ENCODE measurements around the gene TRAPPC3L. TPM values are rescaled to one million over a fixed set of nuclear protein-coding genes. Genes with fewer than 3 reads are reported as not detected.

The TRAPPC3L gene
- total RNA-seq, 1 experiment from 2014 or later = not detected

DNA sequence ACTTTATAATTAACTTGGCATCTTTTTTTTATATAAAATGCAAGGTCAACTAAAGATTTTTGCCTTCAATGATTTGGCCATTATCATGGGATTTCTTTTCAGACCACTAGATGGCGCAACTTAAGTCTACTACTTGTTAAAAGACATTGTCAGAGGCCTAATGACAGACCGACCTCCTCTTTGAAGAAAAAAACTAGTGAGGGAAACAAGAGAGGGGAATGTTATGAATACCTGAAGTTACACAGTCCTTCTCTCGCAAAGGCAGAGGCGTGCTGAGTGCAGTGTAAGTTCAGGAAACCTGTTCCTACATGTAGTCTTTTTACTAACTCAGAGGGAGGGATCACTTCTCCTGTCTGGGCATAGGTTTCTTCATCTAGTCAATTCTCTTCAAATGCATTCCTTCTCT lies 9.3 kb downstream of the TRAPPC3L start:
- Histone ChIP-seq H3K36me3 (ENCODE audit: control insufficient read depth, insufficient read depth, low read length) (no peaks in the 10 kb centered on the region), H3K27ac (ENCODE audit: low read length) (no peak overlapping the region), H3K9me3 (ENCODE audit: control insufficient read depth, insufficient read depth, low read depth, low read length) (no peaks in the 10 kb centered on the region), H3K27me3 (ENCODE audit: control insufficient read depth, insufficient read depth, low read length) (peaks cover 47% of the 10 kb centered on the region), H3K4me3 (ENCODE audit: low read depth in 2 of 2, low read length in 2 of 2) (no peak overlapping the region), H3K4me1 (ENCODE audit: control insufficient read depth, insufficient read depth, low read length) (no peaks in the 10 kb centered on the region)
- DNase-seq (ENCODE audit: low read depth, low spot score) = peak; percentile 58
- no TSS peak for BruUV-seq (replicated peaks)
- ChIA-PET CTCF (no interaction called here), POLR2A (no interaction called here)
- TF ChIP-seq TCF7L2 (IDR thresholded peaks at IDR 0.05; ENCODE audit: low read depth, low read length) = 0 out of 2 replicates have a peak, but pooled peaks have one; percentile 30
- TF ChIP-seq, protein P1, sequence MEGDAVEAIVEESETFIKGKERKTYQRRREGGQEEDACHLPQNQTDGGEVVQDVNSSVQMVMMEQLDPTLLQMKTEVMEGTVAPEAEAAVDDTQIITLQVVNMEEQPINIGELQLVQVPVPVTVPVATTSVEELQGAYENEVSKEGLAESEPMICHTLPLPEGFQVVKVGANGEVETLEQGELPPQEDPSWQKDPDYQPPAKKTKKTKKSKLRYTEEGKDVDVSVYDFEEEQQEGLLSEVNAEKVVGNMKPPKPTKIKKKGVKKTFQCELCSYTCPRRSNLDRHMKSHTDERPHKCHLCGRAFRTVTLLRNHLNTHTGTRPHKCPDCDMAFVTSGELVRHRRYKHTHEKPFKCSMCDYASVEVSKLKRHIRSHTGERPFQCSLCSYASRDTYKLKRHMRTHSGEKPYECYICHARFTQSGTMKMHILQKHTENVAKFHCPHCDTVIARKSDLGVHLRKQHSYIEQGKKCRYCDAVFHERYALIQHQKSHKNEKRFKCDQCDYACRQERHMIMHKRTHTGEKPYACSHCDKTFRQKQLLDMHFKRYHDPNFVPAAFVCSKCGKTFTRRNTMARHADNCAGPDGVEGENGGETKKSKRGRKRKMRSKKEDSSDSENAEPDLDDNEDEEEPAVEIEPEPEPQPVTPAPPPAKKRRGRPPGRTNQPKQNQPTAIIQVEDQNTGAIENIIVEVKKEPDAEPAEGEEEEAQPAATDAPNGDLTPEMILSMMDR (IDR thresholded peaks at IDR 0.05) = peak; percentile 88
- TF ChIP-seq, protein P2, sequence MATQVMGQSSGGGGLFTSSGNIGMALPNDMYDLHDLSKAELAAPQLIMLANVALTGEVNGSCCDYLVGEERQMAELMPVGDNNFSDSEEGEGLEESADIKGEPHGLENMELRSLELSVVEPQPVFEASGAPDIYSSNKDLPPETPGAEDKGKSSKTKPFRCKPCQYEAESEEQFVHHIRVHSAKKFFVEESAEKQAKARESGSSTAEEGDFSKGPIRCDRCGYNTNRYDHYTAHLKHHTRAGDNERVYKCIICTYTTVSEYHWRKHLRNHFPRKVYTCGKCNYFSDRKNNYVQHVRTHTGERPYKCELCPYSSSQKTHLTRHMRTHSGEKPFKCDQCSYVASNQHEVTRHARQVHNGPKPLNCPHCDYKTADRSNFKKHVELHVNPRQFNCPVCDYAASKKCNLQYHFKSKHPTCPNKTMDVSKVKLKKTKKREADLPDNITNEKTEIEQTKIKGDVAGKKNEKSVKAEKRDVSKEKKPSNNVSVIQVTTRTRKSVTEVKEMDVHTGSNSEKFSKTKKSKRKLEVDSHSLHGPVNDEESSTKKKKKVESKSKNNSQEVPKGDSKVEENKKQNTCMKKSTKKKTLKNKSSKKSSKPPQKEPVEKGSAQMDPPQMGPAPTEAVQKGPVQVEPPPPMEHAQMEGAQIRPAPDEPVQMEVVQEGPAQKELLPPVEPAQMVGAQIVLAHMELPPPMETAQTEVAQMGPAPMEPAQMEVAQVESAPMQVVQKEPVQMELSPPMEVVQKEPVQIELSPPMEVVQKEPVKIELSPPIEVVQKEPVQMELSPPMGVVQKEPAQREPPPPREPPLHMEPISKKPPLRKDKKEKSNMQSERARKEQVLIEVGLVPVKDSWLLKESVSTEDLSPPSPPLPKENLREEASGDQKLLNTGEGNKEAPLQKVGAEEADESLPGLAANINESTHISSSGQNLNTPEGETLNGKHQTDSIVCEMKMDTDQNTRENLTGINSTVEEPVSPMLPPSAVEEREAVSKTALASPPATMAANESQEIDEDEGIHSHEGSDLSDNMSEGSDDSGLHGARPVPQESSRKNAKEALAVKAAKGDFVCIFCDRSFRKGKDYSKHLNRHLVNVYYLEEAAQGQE (IDR thresholded peaks at IDR 0.05; ENCODE audit: insufficient read depth in 1 of 2, low read depth in 2 of 2, low read length in 1 of 2) = no peak
- no peak for TF ChIP-seq POLR2AphosphoS5 (IDR thresholded peaks at IDR 0.05; ENCODE audit: low read depth, low read length)
- no peak for TF ChIP-seq SIN3A (IDR thresholded peaks at IDR 0.05; ENCODE audit: borderline replicate concordance, insufficient read depth, low read depth, low read length)
- ATAC-seq = no peak
- in situ Hi-C loops (cut with HindIII; ENCODE audit: low pct_unique_long_range_greater_than_20kb, low sequenced_read_pairs) (no loop called here), intact Hi-C loops (cut with micrococcal nuclease; ENCODE audit: unreplicated experiment) (no loop called here)

DNA sequence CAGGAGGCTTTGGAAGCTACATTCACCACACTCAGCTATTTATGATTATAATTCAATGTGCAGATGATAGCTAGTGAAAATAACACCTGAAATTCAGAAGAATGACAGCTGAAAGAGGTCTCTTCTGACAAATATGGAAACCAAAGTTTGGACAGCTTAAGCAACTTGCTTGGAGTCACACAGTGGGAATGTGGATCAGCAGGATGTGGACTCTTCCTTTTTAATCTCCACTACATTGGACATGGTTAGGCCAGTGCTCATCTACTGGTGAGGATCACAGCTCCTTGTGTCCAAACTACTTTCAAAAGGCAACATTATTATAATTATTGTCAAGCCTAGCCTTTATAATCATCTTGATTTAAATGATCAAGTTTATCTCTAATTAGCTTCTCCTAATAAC lies 10.4 kb downstream of the TRAPPC3L start:
- TF ChIP-seq, protein P2 (IDR thresholded peaks at IDR 0.05; ENCODE audit: insufficient read depth in 1 of 2, low read depth in 2 of 2, low read length in 1 of 2) = no peak
- TF ChIP-seq SIN3A (IDR thresholded peaks at IDR 0.05; ENCODE audit: borderline replicate concordance, insufficient read depth, low read depth, low read length) (no peak), POLR2AphosphoS5 (IDR thresholded peaks at IDR 0.05; ENCODE audit: low read depth, low read length) (no peak), TCF7L2 (IDR thresholded peaks at IDR 0.05; ENCODE audit: low read depth, low read length) (no peak)
- TF ChIP-seq, protein P1 (IDR thresholded peaks at IDR 0.05) = no peak
- Histone ChIP-seq H3K27me3 (ENCODE audit: control insufficient read depth, insufficient read depth, low read length) (peaks cover 47% of the 10 kb centered on the region), H3K4me1 (ENCODE audit: control insufficient read depth, insufficient read depth, low read length) (no peaks in the 10 kb centered on the region), H3K36me3 (ENCODE audit: control insufficient read depth, insufficient read depth, low read length) (no peaks in the 10 kb centered on the region), H3K9me3 (ENCODE audit: control insufficient read depth, insufficient read depth, low read depth, low read length) (no peaks in the 10 kb centered on the region), H3K4me3 (ENCODE audit: low read depth in 2 of 2, low read length in 2 of 2) (no peak overlapping the region), H3K27ac (ENCODE audit: low read length) (no peak overlapping the region)
- CTCF ChIA-PET = interaction anchor here (0.5 to 1.0 kb wide), 2 partner anchors 26 to 110 kb away, joined by 3 to 13 read pairs; no protein-coding TSS in a partner anchor
- intact Hi-C loops (cut with micrococcal nuclease; ENCODE audit: unreplicated experiment) = no loop called here
- ATAC-seq (no peak), DNase-seq (ENCODE audit: low read depth, low spot score) (no peak)
- POLR2A ChIA-PET = no interaction called here
- BruUV-seq (replicated peaks) = no TSS peak
- in situ Hi-C loops (cut with HindIII; ENCODE audit: low pct_unique_long_range_greater_than_20kb, low sequenced_read_pairs) = no loop called here
